GM21576 (cell line): Measurements from ENCODE around the gene SUB1.
A peak's percentile ranks its signal among the peaks of the same experiment; 100 is the strongest.
"Not testable (repeated sequence)": the region's sequence is repeated elsewhere in the genome, so short reads cannot be mapped to it uniquely, and the experiment has no call there.

Experiments used
- ATAC-seq: cut with Tn5 transposase; IDR thresholded peaks from one replicate; pipeline ENCODE4 v1.9.1; 2021; ENCODE audit warnings: mild to moderate bottlenecking, moderate library complexity; ENCODE audit not compliant: unreplicated experiment

Gene SUB1

GRCh38 chr5:32598260-32598937 is 13.0 kb downstream of the SUB1 start:
- ATAC-seq: no peak

- ATAC-seq: no peak
These were observed 13.7 kb downstream of the SUB1 start for GRCh38 chr5:32598997-32599549.

- ATAC-seq: no peak
These were observed 14.8 kb downstream of the SUB1 start for GRCh38 chr5:32600054-32600622.

GRCh38 chr5:32601623-32602295 is 16.4 kb downstream of the SUB1 start:
- no peak for ATAC-seq

GRCh38 chr5:32602906-32603305 is 17.5 kb downstream of the SUB1 start:
- no peak for ATAC-seq

GRCh38 chr5:32604800-32605765 is 19.7 kb downstream of the SUB1 start:
- ATAC-seq: no peak

- ATAC-seq: no peak
These were observed 20.4 kb downstream of the SUB1 start for GRCh38 chr5:32605766-32606152.

- ATAC-seq: no peak
These were observed 27.0 kb downstream of the SUB1 start for GRCh38 chr5:32612134-32612888.

- peak; percentile 70 for ATAC-seq
These were observed 27.8 kb downstream of the SUB1 start for GRCh38 chr5:32613050-32613672.

- no peak for ATAC-seq
These were observed 29.9 kb downstream of the SUB1 start for GRCh38 chr5:32615236-32615635.

GRCh38 chr5:32618962-32619361 is 33.6 kb downstream of the SUB1 start:
- no peak for ATAC-seq

GRCh38 chr5:32621256-32621655 is 35.9 kb downstream of the SUB1 start:
- no peak for ATAC-seq

GRCh38 chr5:32625106-32625505 is 39.7 kb downstream of the SUB1 start:
- ATAC-seq: no peak

GRCh38 chr5:32625547-32625946 is 40.2 kb downstream of the SUB1 start:
- no peak for ATAC-seq

GRCh38 chr5:32627219-32627870 is 42.0 kb downstream of the SUB1 start:
- no peak for ATAC-seq

- ATAC-seq: no peak
These were observed 42.9 kb downstream of the SUB1 start for GRCh38 chr5:32628049-32628844.

- ATAC-seq: no peak
These were observed 45.6 kb downstream of the SUB1 start for GRCh38 chr5:32630867-32631491.

- ATAC-seq: not testable (repeated sequence)
These were observed 47.7 kb downstream of the SUB1 start for GRCh38 chr5:32633017-32633416.
